CD8-positive, alpha-beta memory T cell (primary cell): ENCODE measurements around the gene CEMIP2. TPM values are rescaled to one million over a fixed set of nuclear protein-coding genes. Genes with fewer than 3 reads are reported as not detected.

ENCODE experiments used
- CTCF ChIA-PET: fragments of 350-600 bp; sonication (Branson Sonifier 250); formaldehyde crosslinking; loops from one replicate; lab custom pipeline; 2021; ENCODE audit warnings: antibody characterized with exemption; lab: Charles Lee
- POLR2A ChIA-PET: fragments of 350-600 bp; sonication (Branson Sonifier 250); formaldehyde crosslinking; loops from one replicate; lab custom pipeline; 2021; ENCODE audit warnings: antibody characterized with exemption; lab: Charles Lee
- DNase-seq, 5 donors: peaks; one replicate each; pipeline versions ENCODE4 v3.0.0 to v3.0.0-alpha.2; 2020 to 2022; ENCODE audit warnings: mixed read lengths in 1 of 5
- H3K27ac ChIP-seq: one replicate; pipeline ENCODE4 v1.7.0; 2013; ENCODE audit warnings: low read depth, mild to moderate bottlenecking, low read length, moderate library complexity
- H3K27me3 ChIP-seq: 2 replicates; pipeline ENCODE4 v1.7.0; 2013; ENCODE audit warnings: low read length, mild to moderate bottlenecking; ENCODE audit not compliant: insufficient read depth, poor library complexity, severe bottlenecking
- H3K36me3 ChIP-seq: 2 replicates; pipeline ENCODE4 v1.7.0; 2013; ENCODE audit warnings: mild to moderate bottlenecking, low read length, moderate library complexity; ENCODE audit not compliant: insufficient read depth
- H3K4me1 ChIP-seq: 2 replicates; pipeline ENCODE4 v1.7.0; 2013; ENCODE audit warnings: mild to moderate bottlenecking, low read length, moderate library complexity; ENCODE audit not compliant: insufficient read depth
- H3K4me3 ChIP-seq: 2 replicates; pipeline ENCODE4 v1.7.0; 2013; ENCODE audit warnings: mild to moderate bottlenecking, low read length
- H3K9me3 ChIP-seq: 2 replicates; pipeline ENCODE4 v1.7.0; 2013; ENCODE audit warnings: mild to moderate bottlenecking, low read length
- H3K27ac Mint-ChIP-seq, 8 donors: one replicate each; pipeline ENCODE4 v1.8.0; 2020 to 2021; ENCODE audit warnings: mixed read lengths in 8 of 8, mild to moderate bottlenecking in 6 of 8, inconsistent platforms in 3 of 8, moderate library complexity in 3 of 8
- H3K27me3 Mint-ChIP-seq, 2 donors: one replicate each; pipeline ENCODE4 v1.8.0; 2020 to 2021; ENCODE audit warnings: mixed read lengths in 2 of 2, mild to moderate bottlenecking in 1 of 2, moderate library complexity in 1 of 2
- H3K36me3 Mint-ChIP-seq, 3 donors: one replicate each; pipeline ENCODE4 v1.8.0; 2020 to 2021; ENCODE audit warnings: mixed read lengths in 3 of 3, inconsistent platforms in 1 of 3, mild to moderate bottlenecking in 1 of 3
- H3K4me1 Mint-ChIP-seq, 3 donors: one replicate each; pipeline ENCODE4 v1.8.0; 2020 to 2021; ENCODE audit warnings: mixed read lengths in 3 of 3, inconsistent platforms in 1 of 3, mild to moderate bottlenecking in 1 of 3
- H3K4me3 Mint-ChIP-seq, 7 donors: one replicate each; pipeline ENCODE4 v1.8.0; 2020 to 2021; ENCODE audit warnings: mixed read lengths in 7 of 7, mild to moderate bottlenecking in 6 of 7, moderate library complexity in 4 of 7, inconsistent platforms in 2 of 7
- H3K9me3 Mint-ChIP-seq, 5 donors: one replicate each; pipeline ENCODE4 v1.8.0; 2020 to 2022; ENCODE audit warnings: mixed read lengths in 5 of 5, mild to moderate bottlenecking in 3 of 5, moderate library complexity in 2 of 5, inconsistent platforms in 1 of 5
- polyA plus RNA-seq: library from polyadenylated mRNA; unstranded; fragments of 300-500 nt; fragmentation: Illumina TruSeq; gene quantifications from one replicate; pipeline ENCODE4 v1.2.3, GENCODE V29; 2021
- total RNA-seq, 2 experiments: library from RNA; stranded (reverse); gene quantifications; one replicate each; pipeline ENCODE4 v1.2.3, GENCODE V29; 2021

CEMIP2 gene
- total and polyA plus RNA-seq, 3 experiments from 2014 or later = 8.8 to 75.5 (median 74.1) TPM

GRCh38 chr9:71638627-71639026 lies 129.7 kb downstream of the CEMIP2 start:
- Histone ChIP-seq H3K9me3 (no peaks in the 10 kb centered on the region), H3K27ac (no peak overlapping the region), H3K36me3 (no peaks in the 10 kb centered on the region), H3K27me3 (no peaks in the 10 kb centered on the region), H3K4me3 (no peak overlapping the region), H3K4me1 (peaks cover 14% of the 10 kb centered on the region)
- peak overlapping the region in 7 of 8 donors; percentile 12 to 95 (median 71) for H3K27ac Mint-ChIP-seq
- H3K27me3 Mint-ChIP-seq = no peaks in the 10 kb centered on the region
- H3K4me3 Mint-ChIP-seq = peak overlapping the region in 6 of 7 donors; percentile 69 to 82 (median 76)
- no peaks in the 10 kb centered on the region for H3K9me3 Mint-ChIP-seq
- H3K36me3 Mint-ChIP-seq = no peaks in the 10 kb centered on the region
- ChIA-PET POLR2A (interaction anchor here (0.9 to 1.1 kb wide), 2 partner anchors 9 to 10 kb away, joined by 3 to 4 read pairs; no protein-coding TSS in a partner anchor), CTCF (interaction anchor here (1.3 to 2.7 kb wide), 2 partner anchors 9 kb away, joined by 7 to 10 read pairs; no protein-coding TSS in a partner anchor)
- peaks cover 26 to 30% (median 27%) of the 10 kb centered on the region in 3 donors for H3K4me1 Mint-ChIP-seq
- DNase-seq = peak in 1 of 5 donors; percentile 29

GRCh38 chr9:71637926-71638325 lies 130.4 kb downstream of the CEMIP2 start:
- ChIA-PET CTCF (interaction anchor here (2.7 kb wide), 1 partner anchor 9 kb away, joined by 10 read pairs; no protein-coding TSS in a partner anchor), POLR2A (no interaction called here)
- H3K4me1 Mint-ChIP-seq = peaks cover 26 to 30% (median 27%) of the 10 kb centered on the region in 3 donors
- Histone ChIP-seq H3K9me3 (no peaks in the 10 kb centered on the region), H3K27ac (no peak overlapping the region), H3K4me3 (no peak overlapping the region), H3K27me3 (no peaks in the 10 kb centered on the region), H3K4me1 (peaks cover 14% of the 10 kb centered on the region), H3K36me3 (no peaks in the 10 kb centered on the region)
- no peaks in the 10 kb centered on the region for H3K27me3 Mint-ChIP-seq
- H3K9me3 Mint-ChIP-seq = no peaks in the 10 kb centered on the region
- DNase-seq = no peak
- H3K36me3 Mint-ChIP-seq = peaks cover 0 to under 1% (median 0%) of the 10 kb centered on the region in 3 donors
- H3K4me3 Mint-ChIP-seq = peak overlapping the region in 1 of 7 donors; percentile 69
- peak overlapping the region in 2 of 8 donors; percentile 8 to 48 for H3K27ac Mint-ChIP-seq

GRCh38 chr9:71637375-71637774 lies 130.9 kb downstream of the CEMIP2 start:
- peaks cover 26 to 30% (median 27%) of the 10 kb centered on the region in 3 donors for H3K4me1 Mint-ChIP-seq
- no peaks in the 10 kb centered on the region for H3K9me3 ChIP-seq
- H3K36me3 Mint-ChIP-seq = peaks cover 0 to 6% (median 0%) of the 10 kb centered on the region in 3 donors
- no peaks in the 10 kb centered on the region for H3K36me3 ChIP-seq
- no peaks in the 10 kb centered on the region for H3K9me3 Mint-ChIP-seq
- ChIA-PET POLR2A (no interaction called here), CTCF (no interaction called here)
- H3K27ac Mint-ChIP-seq = peak overlapping the region in 3 of 8 donors; percentile 14 to 78 (median 37)
- H3K27ac ChIP-seq = no peak overlapping the region
- H3K27me3 ChIP-seq = no peaks in the 10 kb centered on the region
- DNase-seq = no peak
- H3K4me1 ChIP-seq = peaks cover 14% of the 10 kb centered on the region
- peaks cover 0 to 3% of the 10 kb centered on the region in 2 donors for H3K27me3 Mint-ChIP-seq
- no peak overlapping the region for H3K4me3 Mint-ChIP-seq
- H3K4me3 ChIP-seq = no peak overlapping the region

GRCh38 chr9:71636143-71636839 lies 132.0 kb downstream of the CEMIP2 start:
- ChIA-PET POLR2A (no interaction called here), CTCF (no interaction called here)
- Mint-ChIP-seq H3K4me3 (no peak overlapping the region), H3K27ac (no peak overlapping the region), H3K36me3 (peaks cover 0 to 9% (median 0%) of the 10 kb centered on the region in 3 donors), H3K27me3 (peaks cover 0 to 4% of the 10 kb centered on the region in 2 donors), H3K9me3 (no peaks in the 10 kb centered on the region), H3K4me1 (peaks cover 26 to 30% (median 27%) of the 10 kb centered on the region in 3 donors)
- H3K27me3 ChIP-seq = no peaks in the 10 kb centered on the region
- no peak for DNase-seq
- H3K27ac ChIP-seq = no peak overlapping the region
- H3K4me1 ChIP-seq = peaks cover 14% of the 10 kb centered on the region
- no peaks in the 10 kb centered on the region for H3K36me3 ChIP-seq
- no peak overlapping the region for H3K4me3 ChIP-seq
- no peaks in the 10 kb centered on the region for H3K9me3 ChIP-seq

- Mint-ChIP-seq H3K4me3 (no peak overlapping the region), H3K36me3 (peaks cover 0 to 9% (median 0%) of the 10 kb centered on the region in 3 donors), H3K27me3 (peaks cover 0 to 4% of the 10 kb centered on the region in 2 donors), H3K9me3 (no peaks in the 10 kb centered on the region), H3K27ac (no peak overlapping the region), H3K4me1 (peaks cover 19 to 24% (median 21%) of the 10 kb centered on the region in 3 donors)
- H3K36me3 ChIP-seq = no peaks in the 10 kb centered on the region
- DNase-seq = no peak
- peaks cover 14% of the 10 kb centered on the region for H3K4me1 ChIP-seq
- H3K4me3 ChIP-seq = no peak overlapping the region
- no peaks in the 10 kb centered on the region for H3K27me3 ChIP-seq
- H3K27ac ChIP-seq = no peak overlapping the region
- H3K9me3 ChIP-seq = no peaks in the 10 kb centered on the region
- ChIA-PET POLR2A (no interaction called here), CTCF (no interaction called here)
These were observed 133.6 kb downstream of the CEMIP2 start for GRCh38 chr9:71634752-71635151.

Other genes with a start within 250 kb of the CEMIP2 start
- 10 to 100 TPM; 17.0 to 17.3 TPM for gene ABHD17B, start 142.7 kb upstream of the CEMIP2 start, total RNA-seq
- gene ABHD17B, start 142.7 kb upstream of the CEMIP2 start, polyA plus RNA-seq = 26.6 TPM
- 10 to 100 TPM; 11.4 to 12.3 TPM for gene C9orf85, start 143.1 kb upstream of the CEMIP2 start, total RNA-seq
- gene C9orf85, start 143.1 kb upstream of the CEMIP2 start, polyA plus RNA-seq = 13.5 TPM